Spleen (tissue), 7 donors: ENCODE results near the gene HEATR5B.

Source experiments
- CTCF ChIP-seq, 11 experiments: fragments of 200-600 bp in 7 of 11; fragments of 450-650 bp in 4 of 11; sonication (generic) in 4 of 11; IDR thresholded peaks in 8 of 11; conservative IDR thresholded peaks in 3 of 11; 1 replicate in 7 of 11; 2 replicates in 4 of 11; pipeline versions ENCODE4 v1.4.0 to v1.8.0; 2016 to 2021; ENCODE audit warnings: antibody characterized with exemption in 11 of 11, inconsistent platforms in 4 of 11, mild to moderate bottlenecking in 1 of 11
- POLR2A ChIP-seq, 3 donors: fragments of 450-650 bp; IDR thresholded peaks; one replicate each; pipeline ENCODE4 v1.5.1; 2017; ENCODE audit warnings: antibody characterized with exemption in 3 of 3, mild to moderate bottlenecking in 1 of 3
- donor health status: DM: no; HTN: no; CAD: no; lungs with moderate emphysema.
- donor health status: DM: no; HTN: no; CAD: no.
- donor health status: DM: no; HTN: no; CAD: no.

GRCh38 chr2:37111958-37112357 lies 27.8 kb upstream of the HEATR5B start:
- no peak for TF ChIP-seq CTCF (IDR thresholded peaks at IDR 0.05 in 8 of 11, conservative IDR thresholded peaks at IDR 0.05 in 3 of 11)
- no peak for TF ChIP-seq POLR2A (IDR thresholded peaks at IDR 0.05)
